Measurements from ENCODE around the gene RPL22.

The RPL22 gene

DNA sequence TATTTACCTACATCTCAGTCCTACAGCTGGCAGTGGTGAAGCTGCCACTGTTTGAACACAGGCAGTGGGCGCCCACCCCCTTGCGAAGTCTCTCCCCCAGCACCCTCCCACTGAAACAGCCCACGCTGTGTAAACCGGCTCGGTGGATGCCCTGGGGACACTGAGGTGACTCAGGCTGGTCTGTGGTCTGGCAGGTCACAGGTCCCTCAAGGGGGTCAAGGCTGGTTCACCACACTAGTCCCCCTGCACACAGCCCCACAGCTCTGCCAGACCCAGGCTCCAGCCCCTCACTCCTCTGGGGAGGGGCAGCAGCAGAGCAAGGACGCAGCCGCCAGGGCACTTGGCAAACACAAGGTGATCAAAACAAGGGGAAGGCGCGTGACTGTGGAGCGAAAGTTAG lies 26.8 kb downstream of the RPL22 start:
- no peak for DNase-seq (ENCODE audit: low spot score)
- no peak overlapping the region for H3K4me3 ChIP-seq
- TF ChIP-seq, protein P1, sequence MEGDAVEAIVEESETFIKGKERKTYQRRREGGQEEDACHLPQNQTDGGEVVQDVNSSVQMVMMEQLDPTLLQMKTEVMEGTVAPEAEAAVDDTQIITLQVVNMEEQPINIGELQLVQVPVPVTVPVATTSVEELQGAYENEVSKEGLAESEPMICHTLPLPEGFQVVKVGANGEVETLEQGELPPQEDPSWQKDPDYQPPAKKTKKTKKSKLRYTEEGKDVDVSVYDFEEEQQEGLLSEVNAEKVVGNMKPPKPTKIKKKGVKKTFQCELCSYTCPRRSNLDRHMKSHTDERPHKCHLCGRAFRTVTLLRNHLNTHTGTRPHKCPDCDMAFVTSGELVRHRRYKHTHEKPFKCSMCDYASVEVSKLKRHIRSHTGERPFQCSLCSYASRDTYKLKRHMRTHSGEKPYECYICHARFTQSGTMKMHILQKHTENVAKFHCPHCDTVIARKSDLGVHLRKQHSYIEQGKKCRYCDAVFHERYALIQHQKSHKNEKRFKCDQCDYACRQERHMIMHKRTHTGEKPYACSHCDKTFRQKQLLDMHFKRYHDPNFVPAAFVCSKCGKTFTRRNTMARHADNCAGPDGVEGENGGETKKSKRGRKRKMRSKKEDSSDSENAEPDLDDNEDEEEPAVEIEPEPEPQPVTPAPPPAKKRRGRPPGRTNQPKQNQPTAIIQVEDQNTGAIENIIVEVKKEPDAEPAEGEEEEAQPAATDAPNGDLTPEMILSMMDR (IDR thresholded peaks at IDR 0.05): no peak
- no peak overlapping the region for H3K27ac ChIP-seq

DNA sequence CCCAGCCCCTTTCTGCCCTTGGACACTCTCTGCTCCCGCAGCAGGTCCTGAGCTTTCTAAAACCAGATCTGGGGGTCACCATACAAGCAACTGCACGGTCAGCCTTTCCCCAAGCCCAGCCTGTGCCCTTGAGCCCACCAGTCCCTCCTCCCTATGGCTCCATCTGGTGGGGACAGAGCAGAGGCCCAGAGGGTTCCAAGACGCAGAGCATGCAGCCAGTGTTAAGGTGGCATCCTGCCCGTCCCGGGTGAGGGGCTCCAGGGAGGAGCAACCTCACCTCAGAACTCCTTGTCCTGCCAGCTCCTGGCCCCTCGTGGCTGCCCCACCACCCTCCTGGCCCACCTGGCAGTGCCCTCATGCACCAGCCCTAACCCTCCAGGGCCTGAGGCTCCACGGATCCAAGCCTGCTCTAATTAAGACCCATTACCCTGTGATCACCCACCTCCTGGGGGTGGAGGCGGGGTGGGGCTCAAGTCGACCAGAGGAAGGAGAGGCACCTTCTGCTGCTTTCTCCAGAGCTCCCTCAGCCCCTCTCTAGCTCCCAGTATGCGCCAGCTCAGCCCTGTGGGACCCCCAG lies 27.8 kb downstream of the RPL22 start:
- no peak for DNase-seq (ENCODE audit: low spot score)
- H3K27ac ChIP-seq: no peak overlapping the region
- TF ChIP-seq, protein P1 (IDR thresholded peaks at IDR 0.05): no peak
- no peak overlapping the region for H3K4me3 ChIP-seq

DNA sequence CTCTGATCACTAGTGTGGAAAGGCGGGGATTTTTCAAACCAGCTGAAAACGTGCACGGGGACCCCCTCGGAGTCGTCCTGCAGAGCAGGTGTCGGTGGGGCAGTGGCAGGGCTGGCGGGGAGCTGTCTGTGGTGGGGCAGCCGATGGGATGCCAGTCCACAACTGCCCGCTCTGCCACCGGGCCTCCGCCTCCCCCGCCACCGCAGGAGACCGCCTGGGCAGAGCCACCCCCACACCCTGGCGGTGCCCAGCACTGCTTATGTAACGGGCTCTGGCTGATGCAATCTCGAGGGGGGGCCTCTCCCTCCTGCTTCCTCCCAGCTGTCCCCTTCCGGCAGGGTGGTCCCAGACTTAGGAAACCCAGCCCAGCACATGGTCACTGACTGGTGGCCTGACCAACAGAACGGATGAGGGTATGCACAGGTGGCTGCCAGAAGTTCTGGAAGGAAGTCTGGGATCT lies 28.6 kb downstream of the RPL22 start:
- TF ChIP-seq, protein P1 (IDR thresholded peaks at IDR 0.05): no peak
- DNase-seq (ENCODE audit: low spot score): no peak
- Histone ChIP-seq H3K4me3 (no peak overlapping the region), H3K27ac (no peak overlapping the region)

DNA sequence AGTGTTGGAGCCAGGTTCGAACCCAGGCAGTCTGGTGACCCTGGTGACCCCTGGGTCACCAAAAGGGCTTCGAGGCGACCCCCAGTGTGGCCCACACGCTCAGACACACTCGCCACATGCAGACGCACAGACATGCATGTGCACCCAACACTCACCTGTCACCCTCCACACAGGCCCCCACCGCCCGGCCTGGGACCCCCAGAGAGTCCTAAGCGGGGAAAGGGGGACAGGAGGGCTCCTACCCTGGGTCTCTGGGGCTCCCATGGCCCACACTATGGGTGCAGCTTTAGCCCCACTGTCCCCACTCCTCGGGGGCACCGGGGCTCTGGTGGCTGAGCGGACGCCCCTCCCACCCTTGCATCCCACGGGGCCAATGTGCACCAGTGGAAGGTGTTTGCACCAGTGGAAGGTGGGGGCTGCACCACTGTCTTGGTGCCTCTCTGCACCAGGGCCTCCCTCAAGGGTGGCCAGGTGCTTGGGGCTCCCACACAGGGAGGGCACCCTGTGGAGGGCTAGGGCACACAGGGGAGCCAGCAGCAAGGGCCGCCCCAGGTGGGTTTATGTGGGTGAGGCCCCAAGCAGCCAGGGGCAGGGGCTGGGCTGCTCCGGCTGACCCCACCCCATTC lies 29.2 kb downstream of the RPL22 start:
- no peak overlapping the region for H3K27ac ChIP-seq
- TF ChIP-seq, protein P1 (IDR thresholded peaks at IDR 0.05): no peak
- no peak overlapping the region for H3K4me3 ChIP-seq
- no peak for DNase-seq (ENCODE audit: low spot score)

DNA sequence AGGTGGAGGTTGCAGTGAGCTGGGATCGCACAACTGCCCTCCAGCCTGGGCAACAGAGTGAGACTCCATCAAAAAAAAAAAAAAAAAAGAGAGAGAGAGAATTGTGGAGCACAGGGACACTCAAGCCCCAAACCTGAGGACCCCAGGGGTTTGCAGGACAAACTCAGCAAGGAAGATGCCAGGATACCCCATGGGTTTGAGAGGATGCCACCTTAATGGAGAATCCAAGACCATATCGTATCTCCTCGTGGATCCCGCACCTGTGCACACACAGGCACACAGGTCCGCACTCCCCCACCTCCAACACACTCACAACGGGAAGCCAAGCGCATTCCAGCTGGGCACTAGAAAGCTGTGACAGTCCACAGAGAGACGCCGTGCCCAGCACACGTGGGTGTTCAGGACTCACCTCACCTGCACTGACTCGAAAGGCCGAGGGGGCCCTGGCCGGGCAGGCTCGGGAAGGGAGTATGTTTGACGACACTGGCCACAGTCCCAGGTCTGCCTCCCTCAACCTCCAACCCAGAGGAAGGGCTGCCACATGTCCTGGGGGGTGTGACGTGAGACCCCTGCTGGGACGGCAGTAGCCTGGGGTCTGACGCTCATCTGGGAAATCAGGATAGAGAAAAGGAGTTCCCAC lies 30.3 kb downstream of the RPL22 start:
- no peak overlapping the region for H3K27ac ChIP-seq
- TF ChIP-seq, protein P1 (IDR thresholded peaks at IDR 0.05): no peak
- no peak for DNase-seq (ENCODE audit: low spot score)
- no peak overlapping the region for H3K4me3 ChIP-seq

DNA sequence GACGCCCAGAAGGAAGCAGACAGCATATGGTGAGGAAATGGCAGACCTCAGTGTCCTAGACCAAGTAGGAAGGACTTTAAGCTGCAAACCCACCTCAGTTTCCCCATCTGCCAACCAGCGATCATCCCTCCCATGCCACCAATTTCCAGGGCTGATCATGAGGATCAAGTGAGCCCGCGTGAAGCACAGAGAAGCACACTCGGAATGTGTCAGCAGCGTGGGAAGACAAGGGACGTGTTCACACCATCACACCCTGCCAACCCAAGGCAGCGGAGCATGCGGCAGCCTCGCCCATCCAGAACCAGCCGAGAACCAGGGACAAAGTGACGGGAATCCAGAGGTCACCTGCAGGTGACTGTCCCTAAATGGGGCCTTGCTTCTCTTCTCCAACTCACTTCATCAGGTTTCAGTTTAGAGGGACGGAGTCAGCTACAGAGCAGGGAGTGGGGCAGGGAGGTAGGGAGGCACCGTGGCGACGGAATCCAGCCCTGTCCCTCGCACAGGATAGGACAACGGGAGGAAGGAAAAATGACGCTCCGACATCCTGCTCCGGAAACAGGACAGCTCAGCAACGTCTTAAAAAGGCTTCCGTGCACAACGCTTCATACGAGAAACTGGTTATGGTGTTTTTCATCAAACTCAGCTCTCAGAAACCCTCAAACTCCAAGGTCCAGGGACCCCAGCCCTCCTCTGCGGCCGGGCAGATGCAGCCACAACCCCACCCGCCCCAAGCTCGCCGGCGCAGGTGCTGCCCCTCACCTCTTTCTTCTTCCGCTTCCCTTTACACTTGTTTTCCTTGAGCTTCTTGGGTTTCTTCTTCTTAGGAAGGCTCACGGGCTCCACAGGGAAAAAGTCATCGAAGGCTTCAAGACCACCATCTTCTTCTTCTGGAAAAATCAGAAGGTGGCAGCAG lies 31.7 kb downstream of the RPL22 start:
- Histone ChIP-seq H3K4me3 (no peak overlapping the region), H3K27ac (no peak overlapping the region)
- TF ChIP-seq, protein P1 (IDR thresholded peaks at IDR 0.05): no peak
- DNase-seq (ENCODE audit: low spot score): no peak

Data from coronary artery (tissue), 2 donors.